Ovary (tissue), 3 donors: Measurements from ENCODE around the gene NPHP4.

Source experiments
- POLR2A ChIP-seq: fragments of 450-650 bp; IDR thresholded peaks from one replicate; pipeline ENCODE4 v1.6.1; 2017; ENCODE audit warnings: antibody characterized with exemption, mild to moderate bottlenecking, moderate library complexity
- TF ChIP-seq, protein P1 (sequence below), 3 donors: fragments of 450-650 bp in 2 of 3; fragments of 200-600 bp in 1 of 3; IDR thresholded peaks; one replicate each; pipeline versions ENCODE4 v1.5.1 to v1.8.0; 2016 to 2022; ENCODE audit warnings: antibody characterized with exemption in 3 of 3, mild to moderate bottlenecking in 1 of 3
- donor health status: DM: no; HTN: no; CAD: no.

DNA sequence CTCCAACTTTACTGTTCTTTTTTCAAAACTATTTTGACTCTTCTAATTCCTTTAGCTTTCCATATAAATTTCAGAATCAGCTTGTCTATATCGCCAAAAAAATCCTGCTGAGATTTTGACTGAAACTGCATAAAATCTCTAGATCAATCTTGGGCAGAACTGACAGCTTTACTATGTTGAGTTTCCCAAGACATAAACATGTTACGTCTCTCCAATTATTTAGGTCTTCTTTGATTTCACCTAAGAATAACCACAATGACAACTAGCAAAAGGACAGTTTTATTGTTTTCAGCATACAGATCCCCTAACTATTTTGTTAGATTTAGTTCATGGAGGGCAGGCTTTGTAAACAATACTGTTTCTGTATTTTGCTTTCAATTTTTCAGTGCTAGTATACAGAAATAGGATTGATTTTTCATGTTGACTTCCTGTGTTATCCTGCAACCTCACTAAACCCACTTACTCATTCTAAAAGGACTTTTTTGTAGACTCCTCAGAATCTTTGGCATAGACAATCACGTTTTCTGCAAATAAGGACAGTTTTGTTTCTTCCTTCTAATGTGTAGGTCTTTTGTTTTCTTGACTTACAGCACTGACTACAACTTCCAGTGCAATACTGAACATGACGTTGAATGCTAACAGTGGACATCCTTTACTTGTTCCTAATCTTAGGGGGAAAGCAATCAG, 63.4 kb downstream of the NPHP4 start:
- TF ChIP-seq, protein P1, sequence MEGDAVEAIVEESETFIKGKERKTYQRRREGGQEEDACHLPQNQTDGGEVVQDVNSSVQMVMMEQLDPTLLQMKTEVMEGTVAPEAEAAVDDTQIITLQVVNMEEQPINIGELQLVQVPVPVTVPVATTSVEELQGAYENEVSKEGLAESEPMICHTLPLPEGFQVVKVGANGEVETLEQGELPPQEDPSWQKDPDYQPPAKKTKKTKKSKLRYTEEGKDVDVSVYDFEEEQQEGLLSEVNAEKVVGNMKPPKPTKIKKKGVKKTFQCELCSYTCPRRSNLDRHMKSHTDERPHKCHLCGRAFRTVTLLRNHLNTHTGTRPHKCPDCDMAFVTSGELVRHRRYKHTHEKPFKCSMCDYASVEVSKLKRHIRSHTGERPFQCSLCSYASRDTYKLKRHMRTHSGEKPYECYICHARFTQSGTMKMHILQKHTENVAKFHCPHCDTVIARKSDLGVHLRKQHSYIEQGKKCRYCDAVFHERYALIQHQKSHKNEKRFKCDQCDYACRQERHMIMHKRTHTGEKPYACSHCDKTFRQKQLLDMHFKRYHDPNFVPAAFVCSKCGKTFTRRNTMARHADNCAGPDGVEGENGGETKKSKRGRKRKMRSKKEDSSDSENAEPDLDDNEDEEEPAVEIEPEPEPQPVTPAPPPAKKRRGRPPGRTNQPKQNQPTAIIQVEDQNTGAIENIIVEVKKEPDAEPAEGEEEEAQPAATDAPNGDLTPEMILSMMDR (IDR thresholded peaks at IDR 0.05) = no peak
- TF ChIP-seq POLR2A = no peak
